Hematopoietic multipotent progenitor cell treated with erythropoietin and hydrocortisone succinate and interleukin-3 and kit ligand, for 17 days (in vitro differentiated cells): Measurements from ENCODE around the gene MED15.

Experiments used
- DNase-seq: peaks from one replicate; pipeline ENCODE4 v3.0.0-alpha.2; 2015; ENCODE audit warnings: low spot score

Gene MED15

GRCh38 chr22:20552443-20553401 lies 45.3 kb downstream of the MED15 start:
- DNase-seq, result no peak

- DNase-seq, result no peak
Measured at GRCh38 chr22:20553947-20554741, 46.7 kb downstream of the MED15 start.

- DNase-seq, result no peak
Measured at GRCh38 chr22:20554824-20555223, 47.4 kb downstream of the MED15 start.

GRCh38 chr22:20558534-20558933 lies 51.1 kb downstream of the MED15 start:
- no peak for DNase-seq

- DNase-seq, result no peak
Measured at GRCh38 chr22:20559174-20559760, 51.9 kb downstream of the MED15 start.

GRCh38 chr22:20560716-20561115 lies 53.3 kb downstream of the MED15 start:
- DNase-seq, result no peak

- DNase-seq, result no peak
Measured at GRCh38 chr22:20561882-20562281, 54.5 kb downstream of the MED15 start.

GRCh38 chr22:20562607-20563465 lies 55.4 kb downstream of the MED15 start:
- no peak for DNase-seq

GRCh38 chr22:20563466-20563906 lies 56.1 kb downstream of the MED15 start:
- DNase-seq, result no peak

- no peak for DNase-seq
Measured at GRCh38 chr22:20563941-20564371, 56.5 kb downstream of the MED15 start.

GRCh38 chr22:20565079-20565734 lies 57.8 kb downstream of the MED15 start:
- DNase-seq, result no peak

- no peak for DNase-seq
Measured at GRCh38 chr22:20565761-20566160, 58.4 kb downstream of the MED15 start.

- no peak for DNase-seq
Measured at GRCh38 chr22:20566420-20567260, 59.2 kb downstream of the MED15 start.

GRCh38 chr22:20567371-20567847 lies 60.0 kb downstream of the MED15 start:
- no peak for DNase-seq

- no peak for DNase-seq
Measured at GRCh38 chr22:20567993-20568417, 60.6 kb downstream of the MED15 start.

- DNase-seq, result no peak
Measured at GRCh38 chr22:20568502-20569058, 61.2 kb downstream of the MED15 start.

- no peak for DNase-seq
Measured at GRCh38 chr22:20569059-20570058, 61.9 kb downstream of the MED15 start.

- no peak for DNase-seq
Measured at GRCh38 chr22:20571078-20571503, 63.7 kb downstream of the MED15 start.
